Heart left ventricle (tissue), 16 donors: ENCODE results near the gene ALDH1L1. TPM values are rescaled to one million over a fixed set of nuclear protein-coding genes. Genes with fewer than 3 reads are reported as not detected.

Source experiments
- ATAC-seq, 4 donors: fragments of 200-7000 bp; cut with Tn5 transposase; one replicate each; pipeline ENCODE4 v1.9.1; 2020 to 2022; ENCODE audit warnings: moderate library complexity in 4 of 4, mild to moderate bottlenecking in 3 of 4, moderate number of reproducible peaks in 1 of 4
- DNase-seq, 5 donors: peaks; one replicate each; pipeline ENCODE4 v3.0.0-alpha.2; 2020
- H3K27ac ChIP-seq, 12 donors: fragments of 200-600 bp; sonication (generic) in 4 of 12; one replicate each; pipeline versions ENCODE4 v1.5.0 to v1.8.0; 2016 to 2022; ENCODE audit warnings: mild to moderate bottlenecking in 2 of 12
- H3K27me3 ChIP-seq, 9 donors: fragments of 200-600 bp; sonication (generic) in 2 of 9; one replicate each; pipeline versions ENCODE4 v1.5.1 to v1.8.0; 2016 to 2022; ENCODE audit warnings: mild to moderate bottlenecking in 3 of 9
- H3K36me3 ChIP-seq, 9 donors: fragments of 200-600 bp; sonication (generic) in 2 of 9; one replicate each; pipeline versions ENCODE4 v1.5.0 to v1.8.0; 2018 to 2022; ENCODE audit warnings: mild to moderate bottlenecking in 2 of 9
- H3K4me1 ChIP-seq, 12 donors: fragments of 200-600 bp; sonication (generic) in 4 of 12; one replicate each; pipeline versions ENCODE4 v1.5.0 to v1.8.0; 2016 to 2022; ENCODE audit warnings: mild to moderate bottlenecking in 3 of 12
- H3K4me3 ChIP-seq, 12 donors: fragments of 200-600 bp; sonication (generic) in 4 of 12; one replicate each; pipeline versions ENCODE4 v1.5.0 to v1.8.0; 2017 to 2022; ENCODE audit warnings: mild to moderate bottlenecking in 9 of 12, moderate library complexity in 4 of 12
- H3K9me3 ChIP-seq, 12 donors: fragments of 200-600 bp; sonication (generic) in 4 of 12; one replicate each; pipeline versions ENCODE4 v1.5.0 to v1.8.0; 2016 to 2022; ENCODE audit warnings: mild to moderate bottlenecking in 1 of 12
- CTCF ChIP-seq, 12 donors: fragments of 200-600 bp; sonication (generic) in 4 of 12; IDR thresholded peaks; one replicate each; pipeline versions ENCODE4 v1.5.0 to v1.8.0; 2018 to 2022; ENCODE audit warnings: antibody characterized with exemption in 12 of 12, mild to moderate bottlenecking in 5 of 12
- POLR2A ChIP-seq, 2 donors: fragments of 450-650 bp; IDR thresholded peaks; one replicate each; pipeline ENCODE4 v1.6.1; 2017; ENCODE audit warnings: antibody characterized with exemption in 2 of 2, mild to moderate bottlenecking in 2 of 2, moderate library complexity in 2 of 2
- WGBS, 4 donors: extraction: QIAGEN DNeasy Blood & Tissue Kit in 2 of 4; methylation state at CpG; one replicate each; pipeline versions ENCODE4 v1.1.5 to v1.1.7; 2013 to 2018; 5-methylcytosine and 5-hydroxymethylcytosine counted together
- intact Hi-C, 10 donors: fragments of 100-400 bp; cut with DNase I; formaldehyde crosslinking; loops; one replicate each; pipeline versions ENCODE4 v1.11.1 to v1.14.2; 2022
- polyA plus RNA-seq, 2 donors: library from polyadenylated mRNA; stranded (reverse); fragments of 200-250 nt; gene quantifications; one replicate each; pipeline ENCODE4 v1.2.3, GENCODE V29; 2013
- total RNA-seq, 9 donors: library from RNA; depleted of rRNA in 2 of 9; stranded (reverse); fragments of >200 nt in 2 of 9; fragmentation: NEBNext Ultra II Directional in 3 of 9; extraction: Animal tissue kit (Norgen Biotek cat#: 25700) in 3 of 9; gene quantifications; one replicate each; pipeline versions ENCODE4 v1.1.0 to v1.2.4, GENCODE V29; 2016 to 2023
- donor health status: ischemic (EF 13 %, LVEDD 7.1; RV severe dilation, severe dysfunction).
- donor health status: healthy with polysubstance abuse.
- donor health status: DM: no; HTN: yes; CAD: no.
- donor health status: DM: no; HTN: no; CAD: no.
- donor health status: ischemic (EF 25% LVEDD 6.9; RV normal size, moderate dysfunction).
- donor health status: ischemic (EF 25% LVEDD 5.7; RV mildly dilated, moderate dysfunction).
- donor health status: healthy.
- donor health status: DM: yes; HTN: yes; CAD: no.
- donor health status: ischemic (EF 35%, LVEDD 5.7; RV mildly dilated, moderate dysfunction).
- donor health status: nonischemic (EF 11% LVEDD 7.7; RV severe dilation, severe dysfunction).
- donor health status: DM: yes; HTN: yes; CAD: no.
- donor health status: PGD.
- donor health status: ischemic (EF 29% LVEDD 5.4; RV normal size, mild dysfunction).
- donor health status: nonischemic (EF 23%, LVEDD 6.1; RV moderate dilation, normal function).

Gene ALDH1L1
- total and polyA plus RNA-seq, 11 donors = 13.4 to 74.1 (median 29.0) TPM

- Histone ChIP-seq H3K27me3 (peaks cover 0 to 46% (median 5%) of the 10 kb centered on the region in 9 donors), H3K36me3 (no peaks in the 10 kb centered on the region), H3K27ac (no peak overlapping the region), H3K4me3 (no peak overlapping the region), H3K9me3 (no peaks in the 10 kb centered on the region), H3K4me1 (peaks cover 0 to 40% (median 19%) of the 10 kb centered on the region in 12 donors)
- DNase-seq (peak in 1 of 5 donors; percentile 44), ATAC-seq (no peak)
- intact Hi-C loops = loop anchor here in 2 of 10 donors (5.0 to 10.0 kb wide), 2 partner anchors 77 to 79 kb away; no protein-coding TSS in a partner anchor
- 87 to 98% (median 91%) methylated on average over 4 to 7 of the region's 7 CpGs for WGBS, 4 donors
- TF ChIP-seq CTCF (IDR thresholded peaks at IDR 0.05) (no peak), POLR2A (IDR thresholded peaks at IDR 0.05) (no peak)
Observed at GRCh38 chr3:126211569-126211968, 31.2 kb upstream of the ALDH1L1 start.

- H3K27ac ChIP-seq = no peak overlapping the region
- no peaks in the 10 kb centered on the region for H3K36me3 ChIP-seq
- no peak for DNase-seq
- H3K27me3 ChIP-seq = peaks cover 0 to 42% (median 3%) of the 10 kb centered on the region in 9 donors
- no peaks in the 10 kb centered on the region for H3K9me3 ChIP-seq
- peaks cover 0 to 48% (median 20%) of the 10 kb centered on the region in 12 donors for H3K4me1 ChIP-seq
- intact Hi-C loops = loop anchor here in 2 of 10 donors (5.0 to 10.0 kb wide), 2 partner anchors 76 to 78 kb away; no protein-coding TSS in a partner anchor
- TF ChIP-seq POLR2A (IDR thresholded peaks at IDR 0.05) (no peak), CTCF (IDR thresholded peaks at IDR 0.05) (no peak)
- H3K4me3 ChIP-seq = no peak overlapping the region
- 74 to 90% (median 82%) methylated on average over 6 of the region's 6 CpGs for WGBS, 4 donors
- no peak for ATAC-seq
Observed at GRCh38 chr3:126210606-126211005, 30.2 kb upstream of the ALDH1L1 start.

- no peak overlapping the region for H3K27ac ChIP-seq
- no peak overlapping the region for H3K4me3 ChIP-seq
- 66 to 85% (median 75%) methylated on average over 4 of the region's 4 CpGs for WGBS, 4 donors
- H3K9me3 ChIP-seq = no peaks in the 10 kb centered on the region
- no peak for TF ChIP-seq CTCF (IDR thresholded peaks at IDR 0.05)
- intact Hi-C loops = loop anchor here in 2 of 10 donors (5.0 to 10.0 kb wide), 2 partner anchors 75 to 77 kb away; no protein-coding TSS in a partner anchor
- DNase-seq (no peak), ATAC-seq (no peak)
- peaks cover 0 to 48% (median 20%) of the 10 kb centered on the region in 12 donors for H3K4me1 ChIP-seq
- peaks cover 0 to 35% (median 0%) of the 10 kb centered on the region in 9 donors for H3K27me3 ChIP-seq
- no peaks in the 10 kb centered on the region for H3K36me3 ChIP-seq
Observed at GRCh38 chr3:126209741-126210140, 29.4 kb upstream of the ALDH1L1 start.

- intact Hi-C loops = no loop called here
- H3K9me3 ChIP-seq = no peaks in the 10 kb centered on the region
- ATAC-seq = peak; percentile 26 to 81 (median 72)
- 32 to 51% (median 50%) methylated on average over 10 to 11 of the region's 11 CpGs for WGBS, 4 donors
- peak overlapping the region in 2 of 12 donors; percentile 7 to 42 for H3K27ac ChIP-seq
- TF ChIP-seq CTCF (IDR thresholded peaks at IDR 0.05) (no peak), POLR2A (IDR thresholded peaks at IDR 0.05) (no peak)
- no peak overlapping the region for H3K4me3 ChIP-seq
- peaks cover 0 to 25% (median 0%) of the 10 kb centered on the region in 9 donors for H3K27me3 ChIP-seq
- no peaks in the 10 kb centered on the region for H3K36me3 ChIP-seq
- DNase-seq = peak; percentile 83 to 91 (median 86)
- H3K4me1 ChIP-seq = peaks cover 0 to 45% (median 17%) of the 10 kb centered on the region in 12 donors
Observed at GRCh38 chr3:126208606-126209256, 28.3 kb upstream of the ALDH1L1 start.
